H1 (cell line): ENCODE data around the gene ULK3. TPM values are rescaled to one million over a fixed set of nuclear protein-coding genes. Genes with fewer than 3 reads are reported as not detected.

Source experiments
- KDM1A ChIP-seq: fragments of 200-600, 300-600 bp; sonication (generic); IDR thresholded peaks from 2 replicates; pipeline ENCODE4 v1.7.1; 2016; ENCODE audit warnings: mild to moderate bottlenecking, low read length, borderline replicate concordance
- KDM5A ChIP-seq: fragments of 200-600 bp; IDR thresholded peaks from 2 replicates; pipeline ENCODE4 v1.7.1; 2012; ENCODE audit warnings: mild to moderate bottlenecking, low read length, inconsistent platforms, mixed read lengths
- MAX ChIP-seq: IDR thresholded peaks from 2 replicates; pipeline ENCODE4 v1.6.1; 2012; ENCODE audit warnings: inconsistent platforms
- PHF8 ChIP-seq: fragments of 200-600 bp; sonication (generic); conservative IDR thresholded peaks from 2 replicates; pipeline ENCODE4 v1.7.1; 2012; ENCODE audit warnings: low read depth, mild to moderate bottlenecking, inconsistent platforms, low read length, moderate library complexity
- POU5F1 ChIP-seq: IDR thresholded peaks from 2 replicates; pipeline ENCODE4 v1.6.1; 2011; ENCODE audit warnings: low read depth, mild to moderate bottlenecking, low read length, moderate library complexity
- SP2 ChIP-seq: IDR thresholded peaks from 2 replicates; pipeline ENCODE4 v1.6.1; 2012; ENCODE audit warnings: mild to moderate bottlenecking, low read length, inconsistent platforms
- TEAD4 ChIP-seq: IDR thresholded peaks from 2 replicates; pipeline ENCODE4 v1.6.1; 2012; ENCODE audit warnings: low read depth, low read length, inconsistent platforms, mixed read lengths
- USF2 ChIP-seq: IDR thresholded peaks from 2 replicates; pipeline ENCODE4 v1.6.1; 2011; ENCODE audit warnings: low read length, improper control_type of control experiment
- polyA plus RNA-seq, 7 experiments: library from polyadenylated mRNA; depleted of rRNA in 3 of 7; stranded (reverse) in 5 of 7; unstranded in 2 of 7; fragments of >200 nt in 5 of 7; fragments of 200-250 nt in 2 of 7; gene quantifications; 1 replicate in 5 of 7; 2 replicates in 1 of 7; 4 replicates in 1 of 7; pipeline versions ENCODE4 v1.2.1 to v1.2.3, GENCODE V29; 2011 to 2013; ENCODE audit warnings: missing spikeins in 2 of 7, mixed read lengths in 2 of 7
- total RNA-seq: library from RNA; stranded (reverse); fragmentation: NEBNext Ultra II Directional; extraction: Animal tissue kit (Norgen Biotek cat#: 25700); gene quantifications from 2 replicates; pipeline ENCODE4 v1.2.1, GENCODE V29; 2021
- TF ChIP-seq, protein P1 (sequence below): fragments of 300-600 bp; sonication (generic); IDR thresholded peaks from 2 replicates; pipeline ENCODE4 v1.7.1; 2012; ENCODE audit warnings: low read length, moderate library complexity, mild to moderate bottlenecking, inconsistent platforms; ENCODE audit not compliant: insufficient replicate concordance

Gene ULK3
- total and polyA plus RNA-seq, 2 of the 8 experiments (the other 6 are each of a cell fraction or from before 2014, with no cell fraction given): 27.1 to 34.4 TPM

DNA sequence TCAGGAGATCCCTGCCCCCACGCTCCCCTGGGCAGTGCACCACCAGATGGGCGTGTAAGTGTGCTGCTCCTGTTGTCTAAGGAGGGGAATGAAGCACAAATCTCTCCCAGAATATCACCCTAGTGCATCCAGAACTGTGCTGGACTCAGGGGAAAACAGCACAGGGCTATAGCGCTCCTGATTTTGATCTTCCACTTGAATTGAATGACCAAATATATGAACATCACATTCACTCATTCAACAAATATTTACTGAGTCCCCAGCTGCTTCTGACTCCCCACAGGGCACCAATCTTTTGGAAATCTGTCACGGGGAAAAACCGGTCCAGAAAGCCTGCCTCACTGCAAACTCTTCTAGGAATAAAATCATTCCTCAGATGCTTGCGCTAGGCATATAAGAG is 14.1 kb downstream of the ULK3 start (continued):
- no peak for TF ChIP-seq TEAD4
- no peak for TF ChIP-seq POU5F1
- TF ChIP-seq, protein P1, sequence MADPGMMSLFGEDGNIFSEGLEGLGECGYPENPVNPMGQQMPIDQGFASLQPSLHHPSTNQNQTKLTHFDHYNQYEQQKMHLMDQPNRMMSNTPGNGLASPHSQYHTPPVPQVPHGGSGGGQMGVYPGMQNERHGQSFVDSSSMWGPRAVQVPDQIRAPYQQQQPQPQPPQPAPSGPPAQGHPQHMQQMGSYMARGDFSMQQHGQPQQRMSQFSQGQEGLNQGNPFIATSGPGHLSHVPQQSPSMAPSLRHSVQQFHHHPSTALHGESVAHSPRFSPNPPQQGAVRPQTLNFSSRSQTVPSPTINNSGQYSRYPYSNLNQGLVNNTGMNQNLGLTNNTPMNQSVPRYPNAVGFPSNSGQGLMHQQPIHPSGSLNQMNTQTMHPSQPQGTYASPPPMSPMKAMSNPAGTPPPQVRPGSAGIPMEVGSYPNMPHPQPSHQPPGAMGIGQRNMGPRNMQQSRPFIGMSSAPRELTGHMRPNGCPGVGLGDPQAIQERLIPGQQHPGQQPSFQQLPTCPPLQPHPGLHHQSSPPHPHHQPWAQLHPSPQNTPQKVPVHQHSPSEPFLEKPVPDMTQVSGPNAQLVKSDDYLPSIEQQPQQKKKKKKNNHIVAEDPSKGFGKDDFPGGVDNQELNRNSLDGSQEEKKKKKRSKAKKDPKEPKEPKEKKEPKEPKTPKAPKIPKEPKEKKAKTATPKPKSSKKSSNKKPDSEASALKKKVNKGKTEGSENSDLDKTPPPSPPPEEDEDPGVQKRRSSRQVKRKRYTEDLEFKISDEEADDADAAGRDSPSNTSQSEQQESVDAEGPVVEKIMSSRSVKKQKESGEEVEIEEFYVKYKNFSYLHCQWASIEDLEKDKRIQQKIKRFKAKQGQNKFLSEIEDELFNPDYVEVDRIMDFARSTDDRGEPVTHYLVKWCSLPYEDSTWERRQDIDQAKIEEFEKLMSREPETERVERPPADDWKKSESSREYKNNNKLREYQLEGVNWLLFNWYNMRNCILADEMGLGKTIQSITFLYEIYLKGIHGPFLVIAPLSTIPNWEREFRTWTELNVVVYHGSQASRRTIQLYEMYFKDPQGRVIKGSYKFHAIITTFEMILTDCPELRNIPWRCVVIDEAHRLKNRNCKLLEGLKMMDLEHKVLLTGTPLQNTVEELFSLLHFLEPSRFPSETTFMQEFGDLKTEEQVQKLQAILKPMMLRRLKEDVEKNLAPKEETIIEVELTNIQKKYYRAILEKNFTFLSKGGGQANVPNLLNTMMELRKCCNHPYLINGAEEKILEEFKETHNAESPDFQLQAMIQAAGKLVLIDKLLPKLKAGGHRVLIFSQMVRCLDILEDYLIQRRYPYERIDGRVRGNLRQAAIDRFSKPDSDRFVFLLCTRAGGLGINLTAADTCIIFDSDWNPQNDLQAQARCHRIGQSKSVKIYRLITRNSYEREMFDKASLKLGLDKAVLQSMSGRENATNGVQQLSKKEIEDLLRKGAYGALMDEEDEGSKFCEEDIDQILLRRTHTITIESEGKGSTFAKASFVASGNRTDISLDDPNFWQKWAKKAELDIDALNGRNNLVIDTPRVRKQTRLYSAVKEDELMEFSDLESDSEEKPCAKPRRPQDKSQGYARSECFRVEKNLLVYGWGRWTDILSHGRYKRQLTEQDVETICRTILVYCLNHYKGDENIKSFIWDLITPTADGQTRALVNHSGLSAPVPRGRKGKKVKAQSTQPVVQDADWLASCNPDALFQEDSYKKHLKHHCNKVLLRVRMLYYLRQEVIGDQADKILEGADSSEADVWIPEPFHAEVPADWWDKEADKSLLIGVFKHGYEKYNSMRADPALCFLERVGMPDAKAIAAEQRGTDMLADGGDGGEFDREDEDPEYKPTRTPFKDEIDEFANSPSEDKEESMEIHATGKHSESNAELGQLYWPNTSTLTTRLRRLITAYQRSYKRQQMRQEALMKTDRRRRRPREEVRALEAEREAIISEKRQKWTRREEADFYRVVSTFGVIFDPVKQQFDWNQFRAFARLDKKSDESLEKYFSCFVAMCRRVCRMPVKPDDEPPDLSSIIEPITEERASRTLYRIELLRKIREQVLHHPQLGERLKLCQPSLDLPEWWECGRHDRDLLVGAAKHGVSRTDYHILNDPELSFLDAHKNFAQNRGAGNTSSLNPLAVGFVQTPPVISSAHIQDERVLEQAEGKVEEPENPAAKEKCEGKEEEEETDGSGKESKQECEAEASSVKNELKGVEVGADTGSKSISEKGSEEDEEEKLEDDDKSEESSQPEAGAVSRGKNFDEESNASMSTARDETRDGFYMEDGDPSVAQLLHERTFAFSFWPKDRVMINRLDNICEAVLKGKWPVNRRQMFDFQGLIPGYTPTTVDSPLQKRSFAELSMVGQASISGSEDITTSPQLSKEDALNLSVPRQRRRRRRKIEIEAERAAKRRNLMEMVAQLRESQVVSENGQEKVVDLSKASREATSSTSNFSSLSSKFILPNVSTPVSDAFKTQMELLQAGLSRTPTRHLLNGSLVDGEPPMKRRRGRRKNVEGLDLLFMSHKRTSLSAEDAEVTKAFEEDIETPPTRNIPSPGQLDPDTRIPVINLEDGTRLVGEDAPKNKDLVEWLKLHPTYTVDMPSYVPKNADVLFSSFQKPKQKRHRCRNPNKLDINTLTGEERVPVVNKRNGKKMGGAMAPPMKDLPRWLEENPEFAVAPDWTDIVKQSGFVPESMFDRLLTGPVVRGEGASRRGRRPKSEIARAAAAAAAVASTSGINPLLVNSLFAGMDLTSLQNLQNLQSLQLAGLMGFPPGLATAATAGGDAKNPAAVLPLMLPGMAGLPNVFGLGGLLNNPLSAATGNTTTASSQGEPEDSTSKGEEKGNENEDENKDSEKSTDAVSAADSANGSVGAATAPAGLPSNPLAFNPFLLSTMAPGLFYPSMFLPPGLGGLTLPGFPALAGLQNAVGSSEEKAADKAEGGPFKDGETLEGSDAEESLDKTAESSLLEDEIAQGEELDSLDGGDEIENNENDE: no peak
- no peak for TF ChIP-seq MAX
- no peak for TF ChIP-seq KDM5A
- TF ChIP-seq PHF8: no peak
- TF ChIP-seq USF2: no peak
- no peak for TF ChIP-seq SP2
- no peak for TF ChIP-seq KDM1A
